Loucy (cell line): ENCODE measurements around the gene KTI12.
A peak's percentile ranks its signal among the peaks of the same experiment; 100 is the strongest.

ENCODE experiments used
- H2AFZ ChIP-seq: fragments of 200-600 bp; sonication (generic); 2 replicates; pipeline ENCODE4 v1.6.0; 2016; ENCODE audit warnings: antibody characterized with exemption, mild to moderate bottlenecking, low read length, moderate library complexity
- H3F3A ChIP-seq: fragments of 200-600 bp; 2 replicates; pipeline ENCODE4 v1.6.0; 2016; ENCODE audit warnings: antibody characterized with exemption, low read depth, mild to moderate bottlenecking
- H3K27me3 ChIP-seq: fragments of 200-600 bp; sonication (generic); 2 replicates; pipeline ENCODE4 v1.6.1; 2014; ENCODE audit warnings: low read length, mild to moderate bottlenecking; ENCODE audit not compliant: insufficient read depth, poor library complexity, severe bottlenecking
- H3K36me3 ChIP-seq: fragments of 200-600 bp; sonication (generic); 2 replicates; pipeline ENCODE4 v1.6.1; 2016; ENCODE audit warnings: low read length; ENCODE audit not compliant: insufficient read depth
- H3K4me1 ChIP-seq: fragments of 200-600 bp; sonication (generic); 2 replicates; pipeline ENCODE4 v1.5.1; 2014; ENCODE audit warnings: low read length, mild to moderate bottlenecking; ENCODE audit not compliant: insufficient read depth, poor library complexity, severe bottlenecking
- H3K4me2 ChIP-seq: fragments of 200-600 bp; sonication (generic); 2 replicates; pipeline ENCODE4 v1.6.0; 2014; ENCODE audit warnings: antibody characterized with exemption, low read length, low read depth, mild to moderate bottlenecking; ENCODE audit not compliant: poor library complexity, severe bottlenecking
- H3K4me3 ChIP-seq: fragments of 200-600 bp; sonication (generic); 2 replicates; pipeline ENCODE4 v1.5.1; 2014; ENCODE audit warnings: low read length, mild to moderate bottlenecking, mixed read lengths; ENCODE audit not compliant: poor library complexity, severe bottlenecking
- H3K79me2 ChIP-seq: fragments of 200-600 bp; sonication (generic); 2 replicates; pipeline ENCODE4 v1.6.1; 2014; ENCODE audit warnings: low read length; ENCODE audit not compliant: insufficient read depth
- H3K9ac ChIP-seq: fragments of 200-600 bp; sonication (generic); 2 replicates; pipeline ENCODE4 v1.6.0; 2014; ENCODE audit warnings: mild to moderate bottlenecking, low read depth, low read length, moderate library complexity; ENCODE audit not compliant: poor library complexity, severe bottlenecking
- H3K9me2 ChIP-seq: fragments of 200-600 bp; sonication (generic); replicated peaks from 2 replicates; pipeline ENCODE4 v1.6.1; 2016; ENCODE audit warnings: low read depth, low read length, mixed read lengths
- H3K9me3 ChIP-seq: fragments of 200-600 bp; sonication (generic); 2 replicates; pipeline ENCODE4 v1.6.1; 2014; ENCODE audit warnings: mild to moderate bottlenecking, antibody characterized with exemption, low read length, low read depth; ENCODE audit not compliant: insufficient read depth
- H4K20me1 ChIP-seq: fragments of 200-600 bp; sonication (generic); 2 replicates; pipeline ENCODE4 v1.6.0; 2014; ENCODE audit warnings: antibody characterized with exemption, low read length, mild to moderate bottlenecking; ENCODE audit not compliant: insufficient read depth, poor library complexity, severe bottlenecking
- EZH2phosphoT487 ChIP-seq: fragments of 200-600 bp; IDR thresholded peaks from 2 replicates; pipeline ENCODE4 v1.6.1; 2018; ENCODE audit warnings: antibody characterized with exemption, mild to moderate bottlenecking, moderate library complexity, borderline replicate concordance
- TF ChIP-seq, protein P1 (sequence below): fragments of 200-600 bp; sonication (generic); conservative IDR thresholded peaks from 2 replicates; pipeline ENCODE4 v1.5.1; 2014; ENCODE audit warnings: mild to moderate bottlenecking, antibody characterized with exemption, low read length

KTI12 gene

GRCh38 chr1:52003877-52004276 is 29.7 kb downstream of the KTI12 start:
- Histone ChIP-seq H3K36me3 (no peaks in the 10 kb centered on the region), H3K4me1 (no peaks in the 10 kb centered on the region), H3K9me3 (no peaks in the 10 kb centered on the region), H3K79me2 (no peaks in the 10 kb centered on the region), H3K27me3 (no peaks in the 10 kb centered on the region), H3K4me2 (no peak overlapping the region), H3K9ac (no peak overlapping the region), H3F3A (no peaks in the 10 kb centered on the region), H3K9me2 (no peaks in the 10 kb centered on the region), H4K20me1 (no peaks in the 10 kb centered on the region), H3K4me3 (no peak overlapping the region), H2AFZ (no peak overlapping the region)
- no peak for TF ChIP-seq EZH2phosphoT487
- TF ChIP-seq, protein P1, sequence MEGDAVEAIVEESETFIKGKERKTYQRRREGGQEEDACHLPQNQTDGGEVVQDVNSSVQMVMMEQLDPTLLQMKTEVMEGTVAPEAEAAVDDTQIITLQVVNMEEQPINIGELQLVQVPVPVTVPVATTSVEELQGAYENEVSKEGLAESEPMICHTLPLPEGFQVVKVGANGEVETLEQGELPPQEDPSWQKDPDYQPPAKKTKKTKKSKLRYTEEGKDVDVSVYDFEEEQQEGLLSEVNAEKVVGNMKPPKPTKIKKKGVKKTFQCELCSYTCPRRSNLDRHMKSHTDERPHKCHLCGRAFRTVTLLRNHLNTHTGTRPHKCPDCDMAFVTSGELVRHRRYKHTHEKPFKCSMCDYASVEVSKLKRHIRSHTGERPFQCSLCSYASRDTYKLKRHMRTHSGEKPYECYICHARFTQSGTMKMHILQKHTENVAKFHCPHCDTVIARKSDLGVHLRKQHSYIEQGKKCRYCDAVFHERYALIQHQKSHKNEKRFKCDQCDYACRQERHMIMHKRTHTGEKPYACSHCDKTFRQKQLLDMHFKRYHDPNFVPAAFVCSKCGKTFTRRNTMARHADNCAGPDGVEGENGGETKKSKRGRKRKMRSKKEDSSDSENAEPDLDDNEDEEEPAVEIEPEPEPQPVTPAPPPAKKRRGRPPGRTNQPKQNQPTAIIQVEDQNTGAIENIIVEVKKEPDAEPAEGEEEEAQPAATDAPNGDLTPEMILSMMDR, result no peak

DNA sequence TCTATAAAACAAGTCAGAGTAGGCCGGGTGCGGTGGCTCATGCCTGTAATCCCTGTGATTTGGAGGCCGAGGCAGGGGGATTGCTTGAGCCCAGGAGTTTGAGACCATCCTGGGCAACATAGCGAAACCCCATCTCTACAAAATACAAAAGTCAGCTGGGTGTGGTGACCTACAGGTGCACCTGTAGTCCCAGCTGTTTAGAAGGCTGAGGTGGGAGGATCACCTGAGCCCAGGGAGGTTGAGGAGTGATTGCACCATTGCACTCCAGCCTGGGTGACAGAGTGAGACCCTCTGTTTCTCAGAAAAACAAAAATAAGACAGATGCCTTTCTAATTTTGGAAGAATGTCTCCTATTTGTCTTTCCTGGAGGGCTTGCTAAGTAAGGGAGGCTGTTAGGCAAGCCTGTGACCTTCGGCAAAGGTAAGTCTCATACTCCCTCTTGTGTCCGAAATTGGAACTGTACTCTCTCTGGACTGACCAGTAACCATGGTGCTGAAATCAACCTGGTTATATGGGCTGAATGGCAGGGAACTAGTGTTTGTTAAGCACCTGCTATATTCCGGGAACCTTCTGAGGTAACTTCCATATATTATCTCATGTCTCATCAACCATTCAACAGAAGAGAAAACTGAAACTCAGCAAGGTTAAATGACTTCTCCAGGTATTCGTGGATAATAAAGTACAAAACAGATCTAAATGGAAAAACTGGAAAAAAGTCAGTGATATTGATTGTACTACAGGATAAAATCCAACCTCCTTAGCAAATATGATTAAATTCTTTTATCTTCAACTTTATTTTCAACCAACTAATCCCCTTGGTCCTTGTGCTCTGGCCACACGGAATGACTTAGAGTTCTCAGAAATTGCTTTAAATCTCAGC is 31.3 kb downstream of the KTI12 start:
- Histone ChIP-seq H3K9me3 (no peaks in the 10 kb centered on the region), H3K4me3 (no peak overlapping the region), H4K20me1 (no peaks in the 10 kb centered on the region), H3K79me2 (no peaks in the 10 kb centered on the region), H3K9me2 (no peaks in the 10 kb centered on the region), H2AFZ (no peak overlapping the region), H3K9ac (no peak overlapping the region), H3K4me1 (no peaks in the 10 kb centered on the region), H3K27me3 (no peaks in the 10 kb centered on the region), H3K36me3 (no peaks in the 10 kb centered on the region), H3F3A (no peaks in the 10 kb centered on the region), H3K4me2 (no peak overlapping the region)
- no peak for TF ChIP-seq EZH2phosphoT487
- TF ChIP-seq, protein P1, result peak; percentile 97

- Histone ChIP-seq H3K4me2 (no peak overlapping the region), H3K79me2 (no peaks in the 10 kb centered on the region), H3K4me3 (no peak overlapping the region), H3K27me3 (no peaks in the 10 kb centered on the region), H3F3A (no peaks in the 10 kb centered on the region), H2AFZ (no peak overlapping the region), H3K36me3 (no peaks in the 10 kb centered on the region), H3K9me3 (no peaks in the 10 kb centered on the region), H4K20me1 (no peaks in the 10 kb centered on the region), H3K9me2 (no peaks in the 10 kb centered on the region), H3K9ac (no peak overlapping the region), H3K4me1 (no peaks in the 10 kb centered on the region)
- TF ChIP-seq EZH2phosphoT487, result no peak
- TF ChIP-seq, protein P1, result no peak
Observed at GRCh38 chr1:51998701-51999100, 34.9 kb downstream of the KTI12 start.
